Endodermal cell (in vitro differentiated cells): ENCODE measurements around the gene PATL1. TPM values are rescaled to one million over a fixed set of nuclear protein-coding genes. Genes with fewer than 3 reads are reported as not detected.
A peak's percentile ranks its signal among the peaks of the same experiment; 100 is the strongest.

ENCODE experiments used
- DNase-seq: peaks from one replicate; pipeline ENCODE4 v3.0.0-alpha.2; 2017
- H3K27ac ChIP-seq: 2 replicates; pipeline ENCODE4 v1.5.1; 2013; ENCODE audit warnings: mild to moderate bottlenecking, low read depth, low read length, moderate library complexity
- H3K27me3 ChIP-seq: 2 replicates; pipeline ENCODE4 v1.6.1; 2013; ENCODE audit warnings: mild to moderate bottlenecking, low read length, moderate library complexity; ENCODE audit not compliant: insufficient read depth, control insufficient read depth, poor library complexity, severe bottlenecking
- H3K36me3 ChIP-seq: 2 replicates; pipeline ENCODE4 v1.7.0; 2013; ENCODE audit warnings: mild to moderate bottlenecking, low read length, moderate library complexity; ENCODE audit not compliant: control insufficient read depth, insufficient read depth
- H3K4me1 ChIP-seq: one replicate; pipeline ENCODE4 v1.7.0; 2013; ENCODE audit warnings: low read length; ENCODE audit not compliant: control insufficient read depth, insufficient read depth
- H3K4me3 ChIP-seq: 2 replicates; pipeline ENCODE4 v1.5.1; 2013; ENCODE audit warnings: mild to moderate bottlenecking, low read length, moderate library complexity
- H3K9ac ChIP-seq: 2 replicates; pipeline ENCODE4 v1.6.1; 2013; ENCODE audit warnings: mild to moderate bottlenecking, low read length, moderate library complexity; ENCODE audit not compliant: poor library complexity, severe bottlenecking; ENCODE audit errors: extremely low read depth
- H3K9me3 ChIP-seq: 2 replicates; pipeline ENCODE4 v1.6.1; 2013; ENCODE audit warnings: mild to moderate bottlenecking, low read length, moderate library complexity; ENCODE audit not compliant: control insufficient read depth
- H3K27ac Mint-ChIP-seq: 2 replicates; pipeline ENCODE4 v1.8.0; 2020; ENCODE audit warnings: mixed read lengths
- H3K27me3 Mint-ChIP-seq: 2 replicates; pipeline ENCODE4 v1.8.0; 2021; ENCODE audit warnings: mild to moderate bottlenecking, mixed read lengths; ENCODE audit not compliant: insufficient read depth
- H3K36me3 Mint-ChIP-seq: 2 replicates; pipeline ENCODE4 v1.8.0; 2020; ENCODE audit warnings: low read depth, mixed read lengths
- H3K4me1 Mint-ChIP-seq: 2 replicates; pipeline ENCODE4 v1.8.0; 2020; ENCODE audit warnings: mixed read lengths
- H3K4me3 Mint-ChIP-seq: 2 replicates; pipeline ENCODE4 v1.8.0; 2020; ENCODE audit warnings: mild to moderate bottlenecking, moderate library complexity, mixed read lengths
- H3K9me3 Mint-ChIP-seq: 2 replicates; pipeline ENCODE4 v1.8.0; 2020; ENCODE audit warnings: mild to moderate bottlenecking, mixed read lengths
- CTCF ChIP-seq: fragments of 200-600 bp; sonication (generic); conservative IDR thresholded peaks from 2 replicates; pipeline ENCODE4 v1.5.0; 2021; ENCODE audit warnings: antibody characterized with exemption, mild to moderate bottlenecking
- WGBS, 2 experiments: methylation state at CpG; one replicate each; pipeline versions ENCODE4 v1.1.5 to v1.1.7; 2013; ENCODE audit warnings: missing lambda C conversion rate in 2 of 2, mixed read lengths in 1 of 2; ENCODE audit not compliant: insufficient coverage in 1 of 2, insufficient read length in 1 of 2; 5-methylcytosine and 5-hydroxymethylcytosine counted together
- total RNA-seq, 2 donors: library from RNA; stranded (reverse); fragmentation: NEBNext Ultra II Directional in 1 of 2; extraction: Animal tissue kit (Norgen Biotek cat#: 25700) in 1 of 2; gene quantifications; 2 replicates in 1 of 2; 3 replicates in 1 of 2; pipeline ENCODE4 v1.2.1, GENCODE V29; 2021

PATL1 gene
- total RNA-seq, 2 donors from 2014 or later = 41.0 to 45.7 TPM

GRCh38 chr11:59671471-59671870, 2.6 kb upstream of the PATL1 start:
- H3K27ac Mint-ChIP-seq = no peak overlapping the region

GRCh38 chr11:59669611-59670009, 773 bp upstream of the PATL1 start:
- Mint-ChIP-seq H3K4me1 (peaks cover 18% of the 10 kb centered on the region), H3K4me3 (peak overlapping the region; percentile 85), H3K27me3 (no peaks in the 10 kb centered on the region), H3K9me3 (no peaks in the 10 kb centered on the region), H3K36me3 (peaks cover 26% of the 10 kb centered on the region), H3K27ac (peak overlapping the region; percentile 99)
- Histone ChIP-seq H3K27ac (peak overlapping the region; percentile 97), H3K4me1 (no peaks in the 10 kb centered on the region), H3K9ac (peak overlapping the region; percentile 96), H3K27me3 (no peaks in the 10 kb centered on the region), H3K9me3 (no peaks in the 10 kb centered on the region), H3K36me3 (peaks cover 25% of the 10 kb centered on the region), H3K4me3 (peak overlapping the region; percentile 94)
- no peak for DNase-seq
- WGBS, 2 experiments = 18 to 37% methylated on average over 3 to 22 of the region's 22 CpGs
- no peak for TF ChIP-seq CTCF

More at GRCh38 chr11:59671471-59671870, 2.6 kb upstream of the PATL1 start:
- H3K9me3 Mint-ChIP-seq = no peaks in the 10 kb centered on the region
- Histone ChIP-seq H3K4me3 (no peak overlapping the region), H3K4me1 (no peaks in the 10 kb centered on the region), H3K9ac (no peak overlapping the region), H3K36me3 (peaks cover 9% of the 10 kb centered on the region), H3K27ac (no peak overlapping the region), H3K27me3 (no peaks in the 10 kb centered on the region), H3K9me3 (no peaks in the 10 kb centered on the region)
- peaks cover 22% of the 10 kb centered on the region for H3K4me1 Mint-ChIP-seq
- H3K27me3 Mint-ChIP-seq = no peaks in the 10 kb centered on the region
- no peak for DNase-seq
- no peak for TF ChIP-seq CTCF
- H3K36me3 Mint-ChIP-seq = peaks cover 11% of the 10 kb centered on the region
- no peak overlapping the region for H3K4me3 Mint-ChIP-seq
- 86 to 97% methylated on average over 4 to 9 of the region's 11 CpGs for WGBS, 2 experiments

GRCh38 chr11:59668188-59668949, 468 bp downstream of the PATL1 start:
- Histone ChIP-seq H3K9ac (peak overlapping the region; percentile 96), H3K27me3 (no peaks in the 10 kb centered on the region), H3K9me3 (no peaks in the 10 kb centered on the region), H3K27ac (peak overlapping the region; percentile 97), H3K36me3 (peaks cover 38% of the 10 kb centered on the region), H3K4me1 (no peaks in the 10 kb centered on the region), H3K4me3 (peak overlapping the region; percentile 94)
- TF ChIP-seq CTCF = peak; percentile 60
- Mint-ChIP-seq H3K4me3 (peak overlapping the region; percentile 85), H3K27ac (peak overlapping the region; percentile 95), H3K9me3 (no peaks in the 10 kb centered on the region), H3K27me3 (no peaks in the 10 kb centered on the region), H3K4me1 (peaks cover 18% of the 10 kb centered on the region), H3K36me3 (peaks cover 30% of the 10 kb centered on the region)
- DNase-seq = peak; percentile 89
- 0 to 1% methylated on average over 3 to 34 of the region's 39 CpGs for WGBS, 2 experiments
